Stimulated activated naive B cell treated with anti-CD40 and anti-IgM and Interleukin-4, amounts not matched to agents 10 μg/mL and 1 μg/mL and 100 μg/mL, for 72 hours (primary cell): ENCODE measurements around the gene TRIM8.
A peak's percentile ranks its signal among the peaks of the same experiment; 100 is the strongest.
"Not testable (repeated sequence)": the region's sequence is repeated elsewhere in the genome, so short reads cannot be mapped to it uniquely, and the experiment has no call there.

ENCODE experiments used
- ATAC-seq, 2 donors: fragments of 150-1000 bp; cut with Tn5 transposase; replicated peaks; 2 replicates each; pipeline ENCODE4 v1.10.0; 2021; ENCODE audit warnings: moderate library complexity in 1 of 2
- DNase-seq: peaks from one replicate; pipeline ENCODE4 v3.0.0; 2021
- H3K27ac Mint-ChIP-seq: one replicate; pipeline ENCODE4 v1.8.0; 2022; ENCODE audit warnings: mild to moderate bottlenecking, mixed read lengths
- H3K27me3 Mint-ChIP-seq, 2 donors: one replicate each; pipeline ENCODE4 v1.8.0; 2022; ENCODE audit warnings: mixed read lengths in 2 of 2
- H3K36me3 Mint-ChIP-seq, 2 donors: one replicate each; pipeline ENCODE4 v1.8.0; 2022; ENCODE audit warnings: mixed read lengths in 2 of 2, mild to moderate bottlenecking in 1 of 2
- H3K4me1 Mint-ChIP-seq, 2 donors: one replicate each; pipeline ENCODE4 v1.8.0; 2022; ENCODE audit warnings: mixed read lengths in 2 of 2, mild to moderate bottlenecking in 1 of 2
- H3K4me3 Mint-ChIP-seq, 2 donors: one replicate each; pipeline ENCODE4 v1.8.0; 2022; ENCODE audit warnings: mild to moderate bottlenecking in 2 of 2, mixed read lengths in 2 of 2, moderate library complexity in 1 of 2
- H3K9me3 Mint-ChIP-seq, 2 donors: one replicate each; pipeline ENCODE4 v1.8.0; 2022; ENCODE audit warnings: mixed read lengths in 2 of 2, mild to moderate bottlenecking in 1 of 2

Gene TRIM8

GRCh38 chr10:102683736-102684135, 39.5 kb downstream of the TRIM8 start:
- no peak overlapping the region for H3K27ac Mint-ChIP-seq
- H3K36me3 Mint-ChIP-seq, result peaks cover 9 to 17% of the 10 kb centered on the region in 2 donors
- H3K4me1 Mint-ChIP-seq, result peaks cover 5 to 12% of the 10 kb centered on the region in 2 donors
- no peak for DNase-seq
- no peak overlapping the region for H3K4me3 Mint-ChIP-seq
- peak; percentile 31 to 53 for ATAC-seq
- H3K27me3 Mint-ChIP-seq, result no peaks in the 10 kb centered on the region
- no peaks in the 10 kb centered on the region for H3K9me3 Mint-ChIP-seq

DNA sequence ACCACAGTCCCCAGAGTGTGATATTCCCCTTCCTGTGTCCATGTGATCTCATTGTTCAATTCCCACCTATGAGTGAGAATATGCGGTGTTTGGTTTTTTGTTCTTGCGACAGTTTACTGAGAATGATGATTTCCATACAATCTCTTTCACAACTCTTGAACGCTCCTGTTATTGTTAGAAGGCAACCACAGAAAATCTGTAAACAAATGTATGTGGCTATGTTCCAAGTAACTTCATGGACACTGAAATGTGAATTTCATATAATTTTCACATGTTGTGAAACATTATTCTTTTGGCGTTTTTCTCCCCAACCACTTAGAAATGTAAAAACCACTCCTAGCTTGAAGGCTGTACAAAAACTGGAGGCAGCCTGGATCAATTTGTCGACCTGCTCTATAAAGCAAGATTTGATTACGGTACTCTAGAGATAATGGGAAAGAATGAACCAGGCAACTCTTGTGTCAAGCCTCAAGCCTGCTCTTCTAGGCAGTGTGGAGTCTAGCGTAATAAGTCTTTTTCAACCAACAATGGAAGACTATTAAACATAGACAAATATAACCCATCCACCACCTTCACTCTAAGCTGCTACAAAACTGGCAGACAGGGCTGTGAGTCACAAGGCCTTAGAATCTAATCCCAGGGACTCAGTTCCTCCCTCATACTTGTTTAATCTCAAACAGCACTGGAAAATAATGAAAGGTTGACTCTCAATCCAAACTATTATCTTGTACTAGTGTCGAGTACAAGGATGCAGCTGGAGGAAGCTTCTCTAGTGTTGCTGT, 47.2 kb downstream of the TRIM8 start:
- Mint-ChIP-seq H3K36me3 (peaks cover 9 to 17% of the 10 kb centered on the region in 2 donors), H3K4me3 (no peak overlapping the region), H3K27me3 (no peaks in the 10 kb centered on the region), H3K27ac (no peak overlapping the region), H3K4me1 (no peaks in the 10 kb centered on the region), H3K9me3 (no peaks in the 10 kb centered on the region)
- DNase-seq (no peak), ATAC-seq (no peak)

DNA sequence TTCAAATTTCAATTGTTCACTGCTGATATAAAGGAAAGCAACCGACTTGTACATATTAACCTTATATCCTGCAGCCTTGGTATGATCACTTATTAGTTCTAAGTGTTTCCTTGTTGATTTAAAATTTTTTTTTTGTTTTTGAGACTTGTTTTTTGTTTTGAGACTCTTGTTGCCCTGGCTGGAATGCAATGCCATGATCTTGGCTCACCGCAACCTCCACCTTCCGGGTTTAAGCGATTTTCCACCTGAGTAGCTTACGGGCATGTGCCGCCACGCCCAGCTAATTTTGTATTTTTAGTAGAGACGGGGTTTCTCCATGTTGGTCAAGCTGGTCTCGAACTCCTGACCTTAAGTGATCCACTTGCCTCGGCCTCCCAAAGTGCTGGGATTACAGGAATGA, 51.1 kb downstream of the TRIM8 start:
- H3K27me3 Mint-ChIP-seq, ATAC-seq, H3K4me1 Mint-ChIP-seq: not testable (repeated sequence)

GRCh38 chr10:102696736-102697135, 52.5 kb downstream of the TRIM8 start:
- no peaks in the 10 kb centered on the region for H3K9me3 Mint-ChIP-seq
- peaks cover 2 to 9% of the 10 kb centered on the region in 2 donors for H3K4me1 Mint-ChIP-seq
- DNase-seq (no peak), ATAC-seq (no peak)
- H3K36me3 Mint-ChIP-seq, result peaks cover 31 to 39% of the 10 kb centered on the region in 2 donors
- H3K27me3 Mint-ChIP-seq, result no peaks in the 10 kb centered on the region
- H3K4me3 Mint-ChIP-seq, result no peak overlapping the region
- H3K27ac Mint-ChIP-seq, result no peak overlapping the region

More for the DNA sequence above, 51.1 kb downstream of the TRIM8 start:
- H3K9me3 Mint-ChIP-seq, DNase-seq, H3K27ac Mint-ChIP-seq, H3K4me3 Mint-ChIP-seq: not testable (repeated sequence)
- H3K36me3 Mint-ChIP-seq, result peaks cover 31 to 39% of the 10 kb centered on the region in 2 donors

- peaks cover 2 to 9% of the 10 kb centered on the region in 2 donors for H3K4me1 Mint-ChIP-seq
- no peak overlapping the region for H3K27ac Mint-ChIP-seq
- no peak overlapping the region for H3K4me3 Mint-ChIP-seq
Measured at GRCh38 chr10:102698894-102699293, 54.6 kb downstream of the TRIM8 start.

DNA sequence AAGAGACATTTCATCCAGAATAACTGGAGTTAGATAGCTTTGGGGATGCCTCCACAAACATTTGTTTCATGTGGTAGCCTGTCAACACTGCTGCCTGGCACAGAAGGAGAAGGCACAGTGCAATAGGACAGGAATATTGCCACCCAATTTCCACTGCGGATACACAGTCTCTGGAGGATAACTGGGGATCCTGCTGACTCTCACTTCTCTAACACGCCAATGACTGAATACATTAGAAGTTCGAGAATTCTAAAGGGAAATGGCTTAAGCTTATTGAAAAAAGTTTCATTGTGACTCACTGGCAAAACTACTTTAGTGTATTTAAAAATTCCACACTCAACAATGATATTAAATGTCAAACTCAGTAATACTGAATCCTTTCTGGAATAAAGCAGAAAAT, 57.0 kb downstream of the TRIM8 start:
- Mint-ChIP-seq H3K27ac (no peak overlapping the region), H3K27me3 (no peaks in the 10 kb centered on the region), H3K4me1 (peaks cover 13 to 20% of the 10 kb centered on the region in 2 donors), H3K4me3 (no peak overlapping the region), H3K36me3 (peaks cover 29 to 35% of the 10 kb centered on the region in 2 donors), H3K9me3 (no peaks in the 10 kb centered on the region)
- DNase-seq (no peak), ATAC-seq (peak; percentile 52 to 77)

More at GRCh38 chr10:102698894-102699293, 54.6 kb downstream of the TRIM8 start:
- no peaks in the 10 kb centered on the region for H3K9me3 Mint-ChIP-seq
- no peak for ATAC-seq
- no peak for DNase-seq
- peaks cover 31 to 39% of the 10 kb centered on the region in 2 donors for H3K36me3 Mint-ChIP-seq
- no peaks in the 10 kb centered on the region for H3K27me3 Mint-ChIP-seq

DNA sequence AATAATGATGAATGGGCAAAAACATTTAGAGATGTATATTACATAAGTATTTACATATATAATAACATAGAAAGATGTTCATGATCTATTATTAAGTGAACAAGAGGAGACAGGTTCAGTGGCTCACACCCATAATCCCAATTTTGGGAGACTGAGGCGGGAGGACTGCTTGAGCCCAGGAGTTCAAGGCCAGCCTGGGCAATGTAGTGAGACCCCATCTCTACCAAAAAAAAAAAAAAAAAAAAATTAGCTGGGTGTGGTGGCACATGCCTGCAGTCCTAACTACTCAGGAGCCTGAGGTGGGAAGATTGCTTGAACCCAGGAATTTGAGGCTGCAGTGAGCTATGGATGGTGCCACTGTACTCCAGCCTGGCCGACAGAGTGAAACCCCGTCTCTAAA, 57.5 kb downstream of the TRIM8 start:
- ATAC-seq, result no peak
- H3K27me3 Mint-ChIP-seq, result no peaks in the 10 kb centered on the region
- H3K36me3 Mint-ChIP-seq, result peaks cover 26 to 30% of the 10 kb centered on the region in 2 donors
- no peak for DNase-seq
- H3K4me3 Mint-ChIP-seq, result no peak overlapping the region
- H3K27ac Mint-ChIP-seq, result no peak overlapping the region
- no peaks in the 10 kb centered on the region for H3K9me3 Mint-ChIP-seq
- H3K4me1 Mint-ChIP-seq, result peaks cover 13 to 20% of the 10 kb centered on the region in 2 donors

- H3K27me3 Mint-ChIP-seq, result no peaks in the 10 kb centered on the region
- no peaks in the 10 kb centered on the region for H3K9me3 Mint-ChIP-seq
- no peak overlapping the region for H3K4me3 Mint-ChIP-seq
- no peak for DNase-seq
- peaks cover 13 to 20% of the 10 kb centered on the region in 2 donors for H3K4me1 Mint-ChIP-seq
- H3K36me3 Mint-ChIP-seq, result peaks cover 21 to 24% of the 10 kb centered on the region in 2 donors
- H3K27ac Mint-ChIP-seq, result no peak overlapping the region
- ATAC-seq, result no peak
Measured at GRCh38 chr10:102702742-102703141, 58.5 kb downstream of the TRIM8 start.

DNA sequence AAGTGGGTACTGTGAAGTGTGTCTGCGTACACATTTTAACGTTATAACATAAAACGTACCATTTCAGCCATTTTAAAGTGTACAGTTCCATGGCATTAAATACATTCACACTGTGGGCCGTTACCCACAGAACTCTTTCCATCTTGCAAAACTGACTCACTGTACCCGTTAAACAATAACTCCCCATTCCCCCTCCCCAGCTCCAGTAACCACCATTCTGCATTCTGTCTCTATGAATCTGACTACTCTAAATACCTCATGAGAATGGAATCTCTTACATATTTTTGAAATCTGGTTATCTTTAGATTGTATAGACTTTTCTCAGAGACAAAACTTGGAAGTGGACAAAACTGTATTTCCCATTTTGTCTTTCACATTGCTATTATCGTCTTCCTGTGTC, 60.6 kb downstream of the TRIM8 start:
- no peak overlapping the region for H3K27ac Mint-ChIP-seq
- ATAC-seq (no peak), DNase-seq (no peak)

DNA sequence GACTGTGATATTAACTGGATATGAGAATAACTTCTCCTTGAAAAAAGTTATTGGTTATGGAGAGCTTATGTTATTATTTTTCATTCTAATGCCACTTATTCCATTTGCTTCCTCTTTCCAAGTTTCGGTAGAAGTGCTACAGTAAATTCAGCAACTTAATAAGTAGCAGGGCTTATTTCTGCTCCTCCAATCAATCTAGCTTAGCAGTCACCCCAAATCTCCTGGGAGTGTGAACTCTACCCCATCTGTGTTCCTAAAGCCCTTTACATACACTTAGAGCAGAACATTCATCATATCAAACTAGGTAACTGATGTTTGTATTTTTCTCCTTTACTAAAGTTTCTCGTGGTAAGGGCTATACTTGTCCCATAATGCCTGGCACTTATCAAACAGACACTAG, 61.3 kb downstream of the TRIM8 start:
- no peak for DNase-seq
- Mint-ChIP-seq H3K4me1 (peaks cover 12 to 20% of the 10 kb centered on the region in 2 donors), H3K27me3 (no peaks in the 10 kb centered on the region), H3K27ac (no peak overlapping the region), H3K9me3 (no peaks in the 10 kb centered on the region), H3K4me3 (no peak overlapping the region), H3K36me3 (peaks cover 7% of the 10 kb centered on the region in 2 donors)
- peak in 1 of 2 donors; percentile 36 for ATAC-seq

More for the DNA sequence above, 60.6 kb downstream of the TRIM8 start:
- Mint-ChIP-seq H3K4me1 (peaks cover 11 to 20% of the 10 kb centered on the region in 2 donors), H3K27me3 (no peaks in the 10 kb centered on the region), H3K36me3 (peaks cover 7 to 8% of the 10 kb centered on the region in 2 donors), H3K4me3 (no peak overlapping the region), H3K9me3 (no peaks in the 10 kb centered on the region)
